ENCODE data around the gene VDR.

DNA sequence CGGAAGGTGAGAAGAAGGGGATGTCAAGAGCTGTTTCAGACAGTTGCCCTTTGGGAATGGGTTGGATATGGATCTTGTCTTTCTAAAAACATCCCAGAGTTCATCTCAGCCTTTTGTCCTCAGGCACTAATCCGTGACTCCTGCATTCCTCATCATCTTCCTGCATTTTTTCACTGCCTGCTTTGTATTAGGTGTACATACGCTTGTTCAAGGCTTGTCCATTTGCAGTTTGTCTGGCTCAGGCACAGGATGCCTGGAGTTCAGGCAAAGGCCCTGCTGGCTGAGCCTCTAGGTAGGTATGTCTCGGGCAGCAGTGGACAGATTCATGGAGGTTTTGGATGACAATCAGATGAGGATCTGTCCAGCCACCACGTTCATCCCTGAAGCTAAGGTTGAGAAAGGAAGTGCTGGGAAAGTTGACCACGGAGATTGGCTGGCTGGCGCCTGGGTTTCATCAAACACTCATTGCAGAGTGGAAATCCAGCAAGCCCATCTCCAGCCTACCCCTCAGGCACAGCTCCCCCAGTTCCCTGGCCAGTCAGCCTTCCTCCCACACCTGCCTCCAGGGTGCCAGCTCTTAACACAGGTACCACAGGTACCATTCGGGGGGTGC lies 46.2 kb upstream of the VDR start:
- TF ChIP-seq POLR2A (IDR thresholded peaks at IDR 0.05; ENCODE audit: low read depth, low read length): no peak
- no peak for TF ChIP-seq TAF1 (IDR thresholded peaks at IDR 0.05; ENCODE audit: low read depth, low read length)
- no peak for TF ChIP-seq SPI1 (IDR thresholded peaks at IDR 0.05; ENCODE audit: low read depth, low read length)
- TF ChIP-seq POLR2AphosphoS5 (IDR thresholded peaks at IDR 0.05; ENCODE audit: low read depth, low read length): no peak
- TF ChIP-seq PAX5 (IDR thresholded peaks at IDR 0.05; ENCODE audit: insufficient read depth, low read length, severe bottlenecking): no peak
- no peak for TF ChIP-seq POU2F2 (IDR thresholded peaks at IDR 0.05; ENCODE audit: low read depth, low read length)
